Progenitor cell of endocrine pancreas (in vitro differentiated cells): ENCODE data around the gene HSPA2. TPM values are rescaled to one million over a fixed set of nuclear protein-coding genes. Genes with fewer than 3 reads are reported as not detected.
"Not testable (repeated sequence)": the region's sequence is repeated elsewhere in the genome, so short reads cannot be mapped to it uniquely, and the experiment has no call there.

Experiments
- DNase-seq: peaks from one replicate; pipeline ENCODE4 v3.0.0; 2021; ENCODE audit warnings: low spot score; ENCODE audit not compliant: unreplicated experiment
- H3K27ac Mint-ChIP-seq: 2 replicates; pipeline ENCODE4 v1.8.0; 2021; ENCODE audit warnings: mild to moderate bottlenecking, moderate library complexity, mixed read lengths
- H3K27me3 Mint-ChIP-seq: 2 replicates; pipeline ENCODE4 v1.8.0; 2021; ENCODE audit warnings: mixed read lengths
- H3K36me3 Mint-ChIP-seq: 2 replicates; pipeline ENCODE4 v1.8.0; 2022; ENCODE audit warnings: mixed read lengths; ENCODE audit not compliant: insufficient read depth
- H3K4me1 Mint-ChIP-seq: 2 replicates; pipeline ENCODE4 v1.8.0; 2021; ENCODE audit warnings: low read depth, mixed read lengths
- H3K4me3 Mint-ChIP-seq: 2 replicates; pipeline ENCODE4 v1.8.0; 2021; ENCODE audit warnings: low read depth, mild to moderate bottlenecking, moderate library complexity, mixed read lengths
- H3K9me3 Mint-ChIP-seq: 2 replicates; pipeline ENCODE4 v1.8.0; 2021; ENCODE audit warnings: low read depth, mixed read lengths
- CTCF ChIP-seq: fragments of 200-600 bp; sonication (generic); IDR thresholded peaks from one replicate; pipeline ENCODE4 v1.5.0; 2021; ENCODE audit warnings: antibody characterized with exemption, mild to moderate bottlenecking; ENCODE audit not compliant: unreplicated experiment
- total RNA-seq: library from RNA; stranded (reverse); gene quantifications from 2 replicates; pipeline ENCODE4 v1.2.1, GENCODE V29; 2021

The HSPA2 gene
- total RNA-seq, 1 donor from 2014 or later, result 2.9 TPM

GRCh38 chr14:64561631-64562030, 21.1 kb downstream of the HSPA2 start:
- no peak for TF ChIP-seq CTCF
- Mint-ChIP-seq H3K27me3 (no peaks in the 10 kb centered on the region), H3K27ac (no peak overlapping the region), H3K9me3 (no peaks in the 10 kb centered on the region), H3K36me3 (no peaks in the 10 kb centered on the region), H3K4me1 (no peaks in the 10 kb centered on the region), H3K4me3 (no peak overlapping the region)
- DNase-seq, result no peak

- Mint-ChIP-seq H3K4me3 (no peak overlapping the region), H3K36me3 (no peaks in the 10 kb centered on the region)
Measured at GRCh38 chr14:64562436-64562835, 21.9 kb downstream of the HSPA2 start.

GRCh38 chr14:64563696-64564095, 23.2 kb downstream of the HSPA2 start:
- H3K4me1 Mint-ChIP-seq, result no peaks in the 10 kb centered on the region
- H3K27ac Mint-ChIP-seq, result no peak overlapping the region
- TF ChIP-seq CTCF, result no peak
- no peak overlapping the region for H3K4me3 Mint-ChIP-seq
- H3K9me3 Mint-ChIP-seq, result no peaks in the 10 kb centered on the region
- DNase-seq, result no peak
- H3K27me3 Mint-ChIP-seq, result no peaks in the 10 kb centered on the region
- H3K36me3 Mint-ChIP-seq, result no peaks in the 10 kb centered on the region

More at GRCh38 chr14:64562436-64562835, 21.9 kb downstream of the HSPA2 start:
- TF ChIP-seq CTCF, result no peak
- Mint-ChIP-seq H3K9me3 (no peaks in the 10 kb centered on the region), H3K27ac (no peak overlapping the region), H3K4me1 (no peaks in the 10 kb centered on the region), H3K27me3 (no peaks in the 10 kb centered on the region)
- no peak for DNase-seq

- Mint-ChIP-seq H3K27ac (no peak overlapping the region), H3K9me3 (no peaks in the 10 kb centered on the region), H3K27me3 (no peaks in the 10 kb centered on the region), H3K4me1 (no peaks in the 10 kb centered on the region), H3K4me3 (no peak overlapping the region), H3K36me3 (no peaks in the 10 kb centered on the region)
- TF ChIP-seq CTCF, result no peak
- DNase-seq, result no peak
Measured at GRCh38 chr14:64566651-64567122, 26.1 kb downstream of the HSPA2 start.

GRCh38 chr14:64569138-64569631, 28.6 kb downstream of the HSPA2 start:
- Mint-ChIP-seq H3K4me1 (no peaks in the 10 kb centered on the region), H3K36me3 (no peaks in the 10 kb centered on the region), H3K27me3 (no peaks in the 10 kb centered on the region), H3K27ac (no peak overlapping the region), H3K4me3 (no peak overlapping the region), H3K9me3 (no peaks in the 10 kb centered on the region)
- DNase-seq, result no peak
- TF ChIP-seq CTCF, result no peak

- not testable (repeated sequence) for H3K4me1 Mint-ChIP-seq, H3K36me3 Mint-ChIP-seq, H3K9me3 Mint-ChIP-seq, H3K27ac Mint-ChIP-seq, DNase-seq, H3K4me3 Mint-ChIP-seq, H3K27me3 Mint-ChIP-seq
Measured at GRCh38 chr14:64569646-64570045, 29.1 kb downstream of the HSPA2 start.
